DOHH2 (cell line): ENCODE results near the gene CD8B2.

Experiments
- H3F3A ChIP-seq: fragments of 200-600 bp; sonication (generic), shearing (Covaris generic); 2 replicates; pipeline ENCODE4 v1.6.0; 2016; ENCODE audit warnings: antibody characterized with exemption, mild to moderate bottlenecking; ENCODE audit not compliant: control insufficient read depth, insufficient read depth
- H3K27ac ChIP-seq: fragments of 200-600 bp; sonication (generic); 2 replicates; pipeline ENCODE4 v1.5.1; 2014; ENCODE audit warnings: low read depth, mild to moderate bottlenecking, low read length, moderate library complexity
- H3K27me3 ChIP-seq: fragments of 200-600 bp; sonication (generic); 2 replicates; pipeline ENCODE4 v1.6.1; 2014; ENCODE audit warnings: mild to moderate bottlenecking, low read length, mixed read lengths; ENCODE audit not compliant: control insufficient read depth
- H3K36me3 ChIP-seq: fragments of 200-600 bp; sonication (generic); 2 replicates; pipeline ENCODE4 v1.6.1; 2014; ENCODE audit warnings: mild to moderate bottlenecking, low read length, moderate library complexity, mixed read lengths; ENCODE audit not compliant: control insufficient read depth
- H3K4me1 ChIP-seq: fragments of 200-600 bp; sonication (generic); 2 replicates; pipeline ENCODE4 v1.6.1; 2014; ENCODE audit warnings: mild to moderate bottlenecking, low read length, mixed read lengths; ENCODE audit not compliant: control insufficient read depth
- H3K4me2 ChIP-seq: fragments of 200-600 bp; sonication (generic); 2 replicates; pipeline ENCODE4 v1.6.0; 2014; ENCODE audit warnings: mild to moderate bottlenecking, low read length, moderate library complexity
- H3K4me3 ChIP-seq: fragments of 200-600 bp; sonication (generic); 2 replicates; pipeline ENCODE4 v1.5.1; 2014; ENCODE audit warnings: mild to moderate bottlenecking, low read length, mixed read lengths
- H3K79me2 ChIP-seq: fragments of 200-600 bp; sonication (generic); 2 replicates; pipeline ENCODE4 v1.6.1; 2014; ENCODE audit warnings: mild to moderate bottlenecking, low read length, mixed read lengths; ENCODE audit not compliant: control insufficient read depth
- H3K9me2 ChIP-seq: fragments of 200-600 bp; sonication (generic); replicated peaks from 2 replicates; pipeline ENCODE4 v1.6.1; 2014; ENCODE audit warnings: mild to moderate bottlenecking, low read length, mixed read lengths; ENCODE audit not compliant: control insufficient read depth
- H3K9me3 ChIP-seq: fragments of 200-600 bp; sonication (generic); 2 replicates; pipeline ENCODE4 v1.6.1; 2014; ENCODE audit warnings: antibody characterized with exemption, low read length, mixed read lengths; ENCODE audit not compliant: control insufficient read depth, insufficient read depth
- H4K20me1 ChIP-seq: fragments of 200-600 bp; sonication (generic); 2 replicates; pipeline ENCODE4 v1.6.0; 2014; ENCODE audit warnings: low read depth, mild to moderate bottlenecking, antibody characterized with exemption, low read length, moderate library complexity; ENCODE audit not compliant: control insufficient read depth, insufficient read depth
- CTCF ChIP-seq: fragments of 200-600 bp; sonication (generic); IDR thresholded peaks from one replicate; pipeline ENCODE4 v1.5.1; 2014; ENCODE audit warnings: antibody characterized with exemption, mild to moderate bottlenecking, low read depth, low read length; ENCODE audit not compliant: poor library complexity, severe bottlenecking
- EZH2phosphoT487 ChIP-seq: fragments of 200-600 bp; sonication (generic); IDR thresholded peaks from 2 replicates; pipeline ENCODE4 v1.6.1; 2017; ENCODE audit warnings: borderline replicate concordance, mild to moderate bottlenecking, antibody characterized with exemption, low read length, moderate library complexity, mixed read lengths

Gene CD8B2

GRCh38 chr2:106560773-106561172 is 73.6 kb downstream of the CD8B2 start:
- no peak overlapping the region for H3K27ac ChIP-seq
- H3K9me2 ChIP-seq, result no peaks in the 10 kb centered on the region
- no peaks in the 10 kb centered on the region for H3K36me3 ChIP-seq
- no peaks in the 10 kb centered on the region for H3F3A ChIP-seq
- H3K9me3 ChIP-seq, result no peaks in the 10 kb centered on the region
- TF ChIP-seq CTCF, result no peak
- TF ChIP-seq EZH2phosphoT487, result no peak
- no peaks in the 10 kb centered on the region for H4K20me1 ChIP-seq
- H3K4me2 ChIP-seq, result no peak overlapping the region
- H3K27me3 ChIP-seq, result no peaks in the 10 kb centered on the region
- no peak overlapping the region for H3K4me3 ChIP-seq
- H3K79me2 ChIP-seq, result no peaks in the 10 kb centered on the region
- no peaks in the 10 kb centered on the region for H3K4me1 ChIP-seq

GRCh38 chr2:106561356-106561755 is 74.2 kb downstream of the CD8B2 start:
- no peaks in the 10 kb centered on the region for H3K79me2 ChIP-seq
- TF ChIP-seq CTCF (no peak), EZH2phosphoT487 (no peak)
- no peak overlapping the region for H3K27ac ChIP-seq
- H3K4me2 ChIP-seq, result no peak overlapping the region
- H3K27me3 ChIP-seq, result no peaks in the 10 kb centered on the region
- H3F3A ChIP-seq, result no peaks in the 10 kb centered on the region
- no peak overlapping the region for H3K4me3 ChIP-seq
- no peaks in the 10 kb centered on the region for H3K36me3 ChIP-seq
- H3K9me3 ChIP-seq, result no peaks in the 10 kb centered on the region
- H3K9me2 ChIP-seq, result no peaks in the 10 kb centered on the region
- H4K20me1 ChIP-seq, result no peaks in the 10 kb centered on the region
- no peaks in the 10 kb centered on the region for H3K4me1 ChIP-seq

- Histone ChIP-seq H4K20me1 (no peaks in the 10 kb centered on the region), H3K9me2 (no peaks in the 10 kb centered on the region), H3K79me2 (no peaks in the 10 kb centered on the region), H3K9me3 (no peaks in the 10 kb centered on the region), H3K27me3 (no peaks in the 10 kb centered on the region), H3K4me2 (no peak overlapping the region), H3K36me3 (no peaks in the 10 kb centered on the region), H3K27ac (no peak overlapping the region), H3K4me1 (no peaks in the 10 kb centered on the region), H3K4me3 (no peak overlapping the region), H3F3A (no peaks in the 10 kb centered on the region)
- TF ChIP-seq EZH2phosphoT487, result no peak
- TF ChIP-seq CTCF, result no peak
Measured at GRCh38 chr2:106561803-106562202, 74.6 kb downstream of the CD8B2 start.
